GM15510 (cell line): Measurements from ENCODE around the gene SRSF8.

ENCODE experiments used
- POLR2A ChIP-seq: IDR thresholded peaks from 3 replicates; pipeline ENCODE4 v1.6.1; 2011; ENCODE audit warnings: borderline replicate concordance; ENCODE audit not compliant: insufficient read length; ENCODE audit errors: extremely low read depth

SRSF8 gene

GRCh38 chr11:95088946-95089619, 22.4 kb downstream of the SRSF8 start:
- TF ChIP-seq POLR2A, result no peak

GRCh38 chr11:95089620-95090542, 23.2 kb downstream of the SRSF8 start, which contains the start of gene ENDOD1:
ENDOD1 (plus strand) TSS chr11:95089846; CDS start chr11:95089928, 82 bp downstream.
- TF ChIP-seq POLR2A, result peak; percentile 92

- TF ChIP-seq POLR2A, result no peak
Observed at GRCh38 chr11:95091663-95092180, 25.0 kb downstream of the SRSF8 start.

- TF ChIP-seq POLR2A, result no peak
Observed at GRCh38 chr11:95092549-95093324, 26.0 kb downstream of the SRSF8 start.

- TF ChIP-seq POLR2A, result no peak
Observed at GRCh38 chr11:95093548-95093947, 26.8 kb downstream of the SRSF8 start.

GRCh38 chr11:95095858-95096587, 29.3 kb downstream of the SRSF8 start:
- TF ChIP-seq POLR2A, result no peak

- no peak for TF ChIP-seq POLR2A
Observed at GRCh38 chr11:95097209-95097608, 30.5 kb downstream of the SRSF8 start.

- no peak for TF ChIP-seq POLR2A
Observed at GRCh38 chr11:95098826-95099225, 32.1 kb downstream of the SRSF8 start.

- TF ChIP-seq POLR2A, result no peak
Observed at GRCh38 chr11:95100191-95100648, 33.5 kb downstream of the SRSF8 start.

- no peak for TF ChIP-seq POLR2A
Observed at GRCh38 chr11:95100856-95101507, 34.3 kb downstream of the SRSF8 start.

- no peak for TF ChIP-seq POLR2A
Observed at GRCh38 chr11:95101935-95102334, 35.2 kb downstream of the SRSF8 start.

- no peak for TF ChIP-seq POLR2A
Observed at GRCh38 chr11:95102733-95103132, 36.0 kb downstream of the SRSF8 start.

GRCh38 chr11:95103701-95104100, 37.0 kb downstream of the SRSF8 start:
- no peak for TF ChIP-seq POLR2A
